Aorta (tissue), 5 donors: ENCODE results near the gene OR6C74. TPM values are rescaled to one million over a fixed set of nuclear protein-coding genes. Genes with fewer than 3 reads are reported as not detected.

Source experiments
- ATAC-seq: fragments of 200-7000 bp; cut with Tn5 transposase; one replicate; pipeline ENCODE4 v1.9.1; 2022; ENCODE audit warnings: moderate library complexity; ENCODE audit not compliant: low FRiP score
- DNase-seq, 2 donors: peaks; one replicate each; pipeline ENCODE4 v3.0.0-alpha.2; 2020
- H3K27ac ChIP-seq, 2 donors: one replicate each; pipeline ENCODE4 v1.5.1; 2013; ENCODE audit warnings: low read length in 2 of 2, mild to moderate bottlenecking in 2 of 2, moderate library complexity in 2 of 2, control low read depth in 1 of 2, inconsistent platforms in 1 of 2, low read depth in 1 of 2
- H3K27me3 ChIP-seq, 2 donors: one replicate each; pipeline ENCODE4 v1.6.1; 2013; ENCODE audit warnings: control low read depth in 1 of 2, low read length in 1 of 2, mild to moderate bottlenecking in 1 of 2, moderate library complexity in 1 of 2; ENCODE audit not compliant: insufficient read depth in 2 of 2, control insufficient read depth in 1 of 2
- H3K36me3 ChIP-seq, 2 donors: one replicate each; pipeline ENCODE4 v1.6.1; 2013; ENCODE audit warnings: control low read depth in 1 of 2, low read length in 1 of 2, mild to moderate bottlenecking in 1 of 2; ENCODE audit not compliant: insufficient read depth in 2 of 2, control insufficient read depth in 1 of 2
- H3K4me1 ChIP-seq, 2 donors: one replicate each; pipeline ENCODE4 v1.6.1; 2013; ENCODE audit warnings: low read length in 2 of 2, control low read depth in 1 of 2, mild to moderate bottlenecking in 1 of 2, moderate library complexity in 1 of 2; ENCODE audit not compliant: insufficient read depth in 2 of 2, control insufficient read depth in 1 of 2
- H3K4me3 ChIP-seq, 2 donors: one replicate each; pipeline ENCODE4 v1.5.1; 2013; ENCODE audit warnings: low read length in 2 of 2, control low read depth in 1 of 2, mild to moderate bottlenecking in 1 of 2
- H3K9me3 ChIP-seq: one replicate; pipeline ENCODE4 v1.6.1; 2013; ENCODE audit warnings: mild to moderate bottlenecking, low read length; ENCODE audit not compliant: control insufficient read depth
- WGBS, 2 donors: extraction: QIAGEN DNeasy Blood & Tissue Kit; methylation state at CpG; one replicate each; pipeline ENCODE4 v1.1.7; 2013; 5-methylcytosine and 5-hydroxymethylcytosine counted together
- intact Hi-C, 2 donors: fragments of 100-400 bp; cut with DNase I; formaldehyde crosslinking; loops; one replicate each; pipeline versions ENCODE4 v1.14.2 to v1.15.0; 2022
- polyA plus RNA-seq, 2 donors: library from polyadenylated mRNA; stranded (reverse); fragments of 200-250 nt; gene quantifications; one replicate each; pipeline ENCODE4 v1.2.3, GENCODE V29; 2013
- total RNA-seq, 2 donors: library from RNA; stranded (reverse); fragmentation: NEBNext Ultra II Directional; extraction: Animal tissue kit (Norgen Biotek cat#: 25700); gene quantifications; one replicate each; pipeline ENCODE4 v1.2.1, GENCODE V29; 2021
- donor health status: healthy with polysubstance abuse.
- donor health status: Bipolar disorder and iron deficiency.
- donor health status: DM: no; HTN: no; CAD: no.
- donor health status: DM: no; HTN: no; CAD: no.
- donor health status: DM: yes; HTN: yes; CAD: no.

Gene OR6C74
- total and polyA plus RNA-seq, 4 donors, result not detected

GRCh38 chr12:55280991-55281390 lies 36.6 kb downstream of the OR6C74 start:
- intact Hi-C loops, result no loop called here
- ATAC-seq, result no peak
- WGBS, 2 donors, result 37 to 42% methylated on average over 2 of the region's 2 CpGs
- no peak for DNase-seq
- H3K36me3 ChIP-seq, result no peaks in the 10 kb centered on the region
- H3K9me3 ChIP-seq, result no peaks in the 10 kb centered on the region
- no peak overlapping the region for H3K4me3 ChIP-seq
- H3K27ac ChIP-seq, result no peak overlapping the region
- no peaks in the 10 kb centered on the region for H3K27me3 ChIP-seq
- no peaks in the 10 kb centered on the region for H3K4me1 ChIP-seq

GRCh38 chr12:55289999-55290398 lies 45.6 kb downstream of the OR6C74 start:
- intact Hi-C loops, result no loop called here
- no peaks in the 10 kb centered on the region for H3K36me3 ChIP-seq
- ATAC-seq (no peak), DNase-seq (no peak)
- no peaks in the 10 kb centered on the region for H3K4me1 ChIP-seq
- 49 to 57% methylated on average over 2 of the region's 2 CpGs for WGBS, 2 donors
- no peak overlapping the region for H3K27ac ChIP-seq
- no peaks in the 10 kb centered on the region for H3K27me3 ChIP-seq
- H3K4me3 ChIP-seq, result no peak overlapping the region
- no peaks in the 10 kb centered on the region for H3K9me3 ChIP-seq

Other genes starting within 250 kb of the OR6C74 start
- gene NEUROD4, start 224.6 kb upstream of the OR6C74 start, total RNA-seq, result not detected
- gene NEUROD4, start 224.6 kb upstream of the OR6C74 start, polyA plus RNA-seq, result not detected
- not detected for gene OR9K2, start 118.2 kb upstream of the OR6C74 start, total RNA-seq
- gene OR9K2, start 118.2 kb upstream of the OR6C74 start, polyA plus RNA-seq, result not detected
- gene OR10A7, start 23.6 kb upstream of the OR6C74 start, total RNA-seq, result not detected
- gene OR10A7, start 23.6 kb upstream of the OR6C74 start, polyA plus RNA-seq, result not detected
- gene OR6C6, start 52.0 kb downstream of the OR6C74 start, total RNA-seq, result not detected
- not detected for gene OR6C6, start 52.0 kb downstream of the OR6C74 start, polyA plus RNA-seq
- not detected for gene OR6C1, start 69.7 kb downstream of the OR6C74 start, total RNA-seq
- gene OR6C1, start 69.7 kb downstream of the OR6C74 start, polyA plus RNA-seq, result not detected
- not detected for gene OR6C3, start 86.1 kb downstream of the OR6C74 start, total RNA-seq
- not detected for gene OR6C3, start 86.1 kb downstream of the OR6C74 start, polyA plus RNA-seq
- gene OR6C75, start 118.4 kb downstream of the OR6C74 start, total RNA-seq, result not detected
- not detected for gene OR6C75, start 118.4 kb downstream of the OR6C74 start, polyA plus RNA-seq
- gene OR6C65, start 155.9 kb downstream of the OR6C74 start, total RNA-seq, result not detected
- not detected for gene OR6C65, start 155.9 kb downstream of the OR6C74 start, polyA plus RNA-seq
- not detected for gene OR6C76, start 181.6 kb downstream of the OR6C74 start, total RNA-seq
- not detected for gene OR6C76, start 181.6 kb downstream of the OR6C74 start, polyA plus RNA-seq
- not detected for gene OR6C2, start 199.5 kb downstream of the OR6C74 start, total RNA-seq
- gene OR6C2, start 199.5 kb downstream of the OR6C74 start, polyA plus RNA-seq, result not detected
- gene OR6C70, start 225.5 kb downstream of the OR6C74 start, total RNA-seq, result not detected
- not detected for gene OR6C70, start 225.5 kb downstream of the OR6C74 start, polyA plus RNA-seq
- not detected for gene OR6C68, start 247.8 kb downstream of the OR6C74 start, total RNA-seq
- not detected for gene OR6C68, start 247.8 kb downstream of the OR6C74 start, polyA plus RNA-seq